Measurements from ENCODE around the gene RPTOR. TPM values are rescaled to one million over a fixed set of nuclear protein-coding genes. Genes with fewer than 3 reads are reported as not detected.
"Not testable (repeated sequence)": the region's sequence is repeated elsewhere in the genome, so short reads cannot be mapped to it uniquely, and the experiment has no call there.

Gene RPTOR
- total RNA-seq, 6 donors from 2014 or later, result 26.8 to 109 (median 36.8) TPM

- Histone ChIP-seq H3K36me3 (no peaks in the 10 kb centered on the region), H3K4me1 (peaks cover 0 to 8% (median 4%) of the 10 kb centered on the region in 4 donors), H3K9me3 (no peaks in the 10 kb centered on the region), H3K4me3 (no peak overlapping the region), H3K27ac (peak overlapping the region in 1 of 4 donors; percentile 32), H3K27me3 (no peaks in the 10 kb centered on the region)
- DNase-seq, result no peak
- no peak for TF ChIP-seq POLR2A (IDR thresholded peaks at IDR 0.05)
- TF ChIP-seq, protein P1, sequence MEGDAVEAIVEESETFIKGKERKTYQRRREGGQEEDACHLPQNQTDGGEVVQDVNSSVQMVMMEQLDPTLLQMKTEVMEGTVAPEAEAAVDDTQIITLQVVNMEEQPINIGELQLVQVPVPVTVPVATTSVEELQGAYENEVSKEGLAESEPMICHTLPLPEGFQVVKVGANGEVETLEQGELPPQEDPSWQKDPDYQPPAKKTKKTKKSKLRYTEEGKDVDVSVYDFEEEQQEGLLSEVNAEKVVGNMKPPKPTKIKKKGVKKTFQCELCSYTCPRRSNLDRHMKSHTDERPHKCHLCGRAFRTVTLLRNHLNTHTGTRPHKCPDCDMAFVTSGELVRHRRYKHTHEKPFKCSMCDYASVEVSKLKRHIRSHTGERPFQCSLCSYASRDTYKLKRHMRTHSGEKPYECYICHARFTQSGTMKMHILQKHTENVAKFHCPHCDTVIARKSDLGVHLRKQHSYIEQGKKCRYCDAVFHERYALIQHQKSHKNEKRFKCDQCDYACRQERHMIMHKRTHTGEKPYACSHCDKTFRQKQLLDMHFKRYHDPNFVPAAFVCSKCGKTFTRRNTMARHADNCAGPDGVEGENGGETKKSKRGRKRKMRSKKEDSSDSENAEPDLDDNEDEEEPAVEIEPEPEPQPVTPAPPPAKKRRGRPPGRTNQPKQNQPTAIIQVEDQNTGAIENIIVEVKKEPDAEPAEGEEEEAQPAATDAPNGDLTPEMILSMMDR (IDR thresholded peaks at IDR 0.05), result no peak
- TF ChIP-seq POLR2AphosphoS5 (IDR thresholded peaks at IDR 0.05), result no peak
- TF ChIP-seq EP300 (IDR thresholded peaks at IDR 0.05), result no peak
- no peak for ATAC-seq (ENCODE audit: low FRiP score in 2 of 2)
- WGBS, 2 donors, result 85 to 88% methylated on average over 9 of the region's 9 CpGs
Measured at GRCh38 chr17:80796430-80796861, 251.8 kb downstream of the RPTOR start.

DNA sequence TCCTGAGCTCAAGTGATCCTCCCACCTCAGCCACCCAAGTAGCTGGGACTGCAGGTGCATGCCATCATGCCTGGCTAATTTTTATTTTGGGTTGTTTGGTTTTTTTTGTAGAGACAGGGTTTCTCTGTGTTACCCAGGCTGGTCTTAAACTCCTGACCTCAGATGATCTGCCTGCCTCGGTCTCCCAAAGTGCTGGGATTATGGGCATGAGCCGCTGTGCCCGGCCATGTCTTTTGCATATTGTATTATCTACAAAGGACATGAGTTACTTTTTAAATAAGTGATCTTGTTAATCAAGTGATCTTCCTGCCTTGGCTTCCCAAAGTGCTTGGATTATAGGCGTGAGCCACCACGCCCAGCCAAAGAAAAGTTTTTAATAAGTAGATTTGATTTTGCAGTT, 252.6 kb downstream of the RPTOR start:
- H3K27ac ChIP-seq; H3K27me3 ChIP-seq; DNase-seq; H3K36me3 ChIP-seq; H3K4me1 ChIP-seq; ATAC-seq (ENCODE audit: low FRiP score in 2 of 2); H3K4me3 ChIP-seq; H3K9me3 ChIP-seq: not testable (repeated sequence)
- 97% methylated on average over 5 of the region's 5 CpGs for WGBS, 2 donors

GRCh38 chr17:80797741-80798594, 253.3 kb downstream of the RPTOR start:
- H3K27ac ChIP-seq, result no peak overlapping the region
- no peaks in the 10 kb centered on the region for H3K27me3 ChIP-seq
- ATAC-seq (ENCODE audit: low FRiP score in 2 of 2) (no peak), DNase-seq (no peak)
- 95 to 96% methylated on average over 14 to 18 of the region's 18 CpGs for WGBS, 2 donors
- no peak overlapping the region for H3K4me3 ChIP-seq
- no peaks in the 10 kb centered on the region for H3K9me3 ChIP-seq
- H3K36me3 ChIP-seq, result no peaks in the 10 kb centered on the region
- H3K4me1 ChIP-seq, result peaks cover 0 to 8% (median 3%) of the 10 kb centered on the region in 4 donors
- TF ChIP-seq EP300 (IDR thresholded peaks at IDR 0.05) (no peak), POLR2A (IDR thresholded peaks at IDR 0.05) (no peak), POLR2AphosphoS5 (IDR thresholded peaks at IDR 0.05) (no peak)
- TF ChIP-seq, protein P1 (IDR thresholded peaks at IDR 0.05), result no peak

DNA sequence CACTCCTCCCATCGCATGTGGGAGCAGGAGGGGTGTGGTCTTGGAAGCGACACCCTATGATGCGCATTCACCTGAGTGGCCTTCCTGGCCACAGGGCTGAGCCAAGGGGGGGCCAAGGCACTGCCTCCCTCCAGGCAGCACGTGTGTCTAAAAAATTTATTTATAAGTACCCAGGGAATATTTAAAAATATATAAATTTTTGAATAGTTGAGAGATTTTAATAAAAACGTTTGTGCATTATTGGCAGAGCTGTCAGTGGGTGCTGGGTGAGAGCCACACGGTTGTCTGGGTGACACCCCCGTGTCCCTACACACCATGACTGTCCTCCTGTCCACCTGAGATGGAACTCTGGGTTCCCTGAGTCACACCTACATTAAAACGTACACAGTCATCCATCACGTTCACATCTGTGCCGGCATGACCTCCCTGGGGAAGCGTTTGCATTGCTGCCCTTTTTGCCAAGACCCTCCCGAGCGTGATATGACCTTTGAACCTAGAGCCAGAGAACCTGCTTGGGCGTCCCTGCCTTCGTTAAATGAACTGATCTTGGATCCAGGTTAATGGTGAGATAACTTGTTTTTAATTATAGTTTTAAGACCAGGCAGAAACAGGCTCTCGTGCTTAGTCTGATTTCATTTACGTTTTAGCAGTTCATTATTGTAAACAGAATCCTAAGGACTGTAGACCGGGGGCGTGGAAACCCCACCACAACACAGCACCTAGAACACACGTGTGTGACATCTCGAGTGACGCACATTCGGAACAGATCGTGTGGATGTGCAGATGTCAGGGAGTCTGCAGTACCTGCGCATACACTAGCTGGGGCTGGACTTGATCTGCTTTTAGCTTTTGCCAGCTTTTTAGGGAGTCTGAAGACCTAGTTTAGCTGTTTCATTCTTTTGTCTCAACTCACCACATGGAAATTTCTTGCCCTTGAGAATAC, 254.2 kb downstream of the RPTOR start:
- ATAC-seq (ENCODE audit: low FRiP score in 2 of 2) (no peak), DNase-seq (no peak)
- Histone ChIP-seq H3K9me3 (no peaks in the 10 kb centered on the region), H3K36me3 (no peaks in the 10 kb centered on the region), H3K4me1 (peaks cover 0 to 4% (median under 1%) of the 10 kb centered on the region in 4 donors), H3K27me3 (no peaks in the 10 kb centered on the region), H3K4me3 (no peak overlapping the region), H3K27ac (no peak overlapping the region)
- no peak for TF ChIP-seq EP300 (IDR thresholded peaks at IDR 0.05)
- no peak for TF ChIP-seq POLR2A (IDR thresholded peaks at IDR 0.05)
- no peak for TF ChIP-seq POLR2AphosphoS5 (IDR thresholded peaks at IDR 0.05)
- TF ChIP-seq, protein P1 (IDR thresholded peaks at IDR 0.05), result no peak
- 93 to 94% methylated on average over 25 of the region's 25 CpGs for WGBS, 2 donors

Measured in upper lobe of left lung (tissue), 6 donors.